ENCODE measurements around the gene NHLH2. TPM values are rescaled to one million over a fixed set of nuclear protein-coding genes. Genes with fewer than 3 reads are reported as not detected.

The NHLH2 gene
- total and polyA plus RNA-seq, 2 experiments from 2014 or later, result 0.02 TPM; not detected in 1

DNA sequence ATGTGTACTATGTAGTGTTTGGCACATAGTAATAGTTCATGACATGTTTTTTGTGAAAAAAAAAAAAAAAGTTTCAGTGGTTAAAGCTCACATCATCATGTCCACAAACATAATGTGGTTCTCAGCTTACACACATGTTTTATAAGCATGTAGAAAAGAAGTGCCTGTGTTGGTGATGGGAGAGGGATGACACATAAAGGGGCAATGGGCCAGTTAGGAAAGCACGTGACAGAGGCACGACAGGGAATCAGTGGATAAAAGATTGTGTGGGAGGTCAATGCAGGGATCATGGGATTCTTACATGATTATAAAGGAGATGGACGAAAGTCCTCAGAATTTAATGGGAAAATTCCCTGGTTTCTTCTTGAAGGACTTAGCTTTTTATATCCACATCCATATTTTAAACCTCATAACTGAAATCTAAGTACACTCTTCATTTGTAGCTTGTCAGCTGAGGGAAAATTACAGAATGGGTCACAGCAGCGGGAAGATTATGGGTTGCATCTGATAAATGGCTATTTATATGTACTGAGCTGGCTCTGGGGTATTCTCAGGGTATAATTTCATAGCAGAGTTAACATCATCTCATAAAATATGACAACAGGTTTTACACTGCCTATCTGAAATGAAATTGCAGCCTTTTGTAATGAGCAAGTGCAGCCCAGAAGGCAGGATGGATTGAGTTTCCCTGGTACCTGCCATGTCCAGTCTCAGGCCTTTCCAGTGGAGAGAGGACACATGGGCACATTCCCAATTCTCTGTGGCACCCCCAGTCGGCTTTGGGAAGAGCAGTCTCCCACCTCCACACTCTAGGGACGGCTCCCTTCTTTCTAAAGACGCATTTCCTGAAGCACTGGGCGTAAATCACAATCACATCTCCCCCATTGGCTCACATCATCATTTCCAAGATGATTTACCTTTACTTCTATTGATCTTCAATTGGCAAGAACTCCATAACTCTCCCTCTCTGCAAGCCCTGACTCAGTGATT, 42.3 kb upstream of the NHLH2 start:
- Histone ChIP-seq H3K4me1 (ENCODE audit: insufficient read depth) (no peaks in the 10 kb centered on the region), H3K36me3 (replicated peaks; ENCODE audit: insufficient read depth, low read depth) (no peaks in the 10 kb centered on the region), H3K4me2 (no peak overlapping the region), H3K9me3 (ENCODE audit: low read depth) (no peaks in the 10 kb centered on the region), H3K27me3 (no peaks in the 10 kb centered on the region), H3K79me2 (no peaks in the 10 kb centered on the region), H4K20me1 (ENCODE audit: insufficient read depth, poor library complexity, severe bottlenecking) (no peaks in the 10 kb centered on the region), H2AFZ (no peak overlapping the region), H3K9me2 (replicated peaks; ENCODE audit: insufficient read depth) (no peaks in the 10 kb centered on the region), H3K27ac (no peak overlapping the region), H3K4me3 (no peak overlapping the region)
- no peak for TF ChIP-seq EZH2phosphoT487 (IDR thresholded peaks at IDR 0.05; ENCODE audit: low read depth, severe bottlenecking, unreplicated experiment)
- 81% methylated on average over 8 of the region's 8 CpGs for WGBS (ENCODE audit: low lambda C conversion rate, missing lambda C conversion rate)
- no peak for DNase-seq (ENCODE audit: low spot score)

DNA sequence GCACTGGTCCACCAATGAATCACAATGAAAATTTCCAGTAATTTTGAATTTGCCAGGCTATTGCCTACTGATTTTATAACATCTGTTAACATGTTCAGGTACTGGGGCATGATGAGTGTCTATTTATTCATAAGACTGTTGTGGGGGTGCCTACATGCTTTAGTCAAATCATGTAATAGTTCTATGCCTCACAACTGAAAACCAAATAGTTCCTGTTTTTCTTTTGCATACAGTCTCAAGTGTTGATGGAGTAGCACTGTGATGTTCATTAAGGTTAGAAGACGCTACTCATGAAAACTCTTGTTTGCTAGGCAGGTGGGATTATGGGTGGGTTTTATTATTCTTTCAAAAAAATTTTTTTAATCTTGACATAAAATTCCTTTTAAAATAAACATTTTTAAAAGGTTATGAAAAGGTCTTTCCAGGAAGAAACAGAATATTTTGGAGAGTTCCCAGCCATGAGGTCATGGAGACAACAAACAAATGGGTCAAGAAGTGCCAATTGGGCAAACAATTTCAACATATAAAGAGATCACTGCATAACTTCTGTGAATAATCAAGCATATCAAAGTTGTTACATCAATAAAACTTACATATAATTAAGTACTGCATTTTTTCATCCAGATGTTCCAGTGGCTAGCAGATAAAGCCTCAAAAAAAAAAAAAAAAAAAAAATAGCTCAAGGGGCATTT, 40.2 kb upstream of the NHLH2 start:
- H2AFZ ChIP-seq, result no peak overlapping the region
- TF ChIP-seq, protein P1, sequence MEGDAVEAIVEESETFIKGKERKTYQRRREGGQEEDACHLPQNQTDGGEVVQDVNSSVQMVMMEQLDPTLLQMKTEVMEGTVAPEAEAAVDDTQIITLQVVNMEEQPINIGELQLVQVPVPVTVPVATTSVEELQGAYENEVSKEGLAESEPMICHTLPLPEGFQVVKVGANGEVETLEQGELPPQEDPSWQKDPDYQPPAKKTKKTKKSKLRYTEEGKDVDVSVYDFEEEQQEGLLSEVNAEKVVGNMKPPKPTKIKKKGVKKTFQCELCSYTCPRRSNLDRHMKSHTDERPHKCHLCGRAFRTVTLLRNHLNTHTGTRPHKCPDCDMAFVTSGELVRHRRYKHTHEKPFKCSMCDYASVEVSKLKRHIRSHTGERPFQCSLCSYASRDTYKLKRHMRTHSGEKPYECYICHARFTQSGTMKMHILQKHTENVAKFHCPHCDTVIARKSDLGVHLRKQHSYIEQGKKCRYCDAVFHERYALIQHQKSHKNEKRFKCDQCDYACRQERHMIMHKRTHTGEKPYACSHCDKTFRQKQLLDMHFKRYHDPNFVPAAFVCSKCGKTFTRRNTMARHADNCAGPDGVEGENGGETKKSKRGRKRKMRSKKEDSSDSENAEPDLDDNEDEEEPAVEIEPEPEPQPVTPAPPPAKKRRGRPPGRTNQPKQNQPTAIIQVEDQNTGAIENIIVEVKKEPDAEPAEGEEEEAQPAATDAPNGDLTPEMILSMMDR (IDR thresholded peaks at IDR 0.05; ENCODE audit: poor library complexity), result no peak
- TF ChIP-seq EZH2phosphoT487 (IDR thresholded peaks at IDR 0.05; ENCODE audit: low read depth, severe bottlenecking, unreplicated experiment) (no peak), EZH2 (IDR thresholded peaks at IDR 0.05; ENCODE audit: borderline replicate concordance) (no peak)
- no peak overlapping the region for H3K4me2 ChIP-seq
- H3K36me3 ChIP-seq (replicated peaks; ENCODE audit: insufficient read depth, low read depth), result no peaks in the 10 kb centered on the region
- WGBS (ENCODE audit: low lambda C conversion rate, missing lambda C conversion rate), result 100% methylated on average over 1 of the region's 1 CpG
- H3K9me3 ChIP-seq (ENCODE audit: low read depth), result no peaks in the 10 kb centered on the region
- no peak for DNase-seq (ENCODE audit: low spot score)
- no peaks in the 10 kb centered on the region for H3K79me2 ChIP-seq
- H3K27ac ChIP-seq, result no peak overlapping the region
- H3K4me1 ChIP-seq (ENCODE audit: insufficient read depth), result no peaks in the 10 kb centered on the region
- no peaks in the 10 kb centered on the region for H3K27me3 ChIP-seq
- H3K9me2 ChIP-seq (replicated peaks; ENCODE audit: insufficient read depth), result no peaks in the 10 kb centered on the region
- H3K4me3 ChIP-seq, result no peak overlapping the region
- H4K20me1 ChIP-seq (ENCODE audit: insufficient read depth, poor library complexity, severe bottlenecking), result no peaks in the 10 kb centered on the region

DNA sequence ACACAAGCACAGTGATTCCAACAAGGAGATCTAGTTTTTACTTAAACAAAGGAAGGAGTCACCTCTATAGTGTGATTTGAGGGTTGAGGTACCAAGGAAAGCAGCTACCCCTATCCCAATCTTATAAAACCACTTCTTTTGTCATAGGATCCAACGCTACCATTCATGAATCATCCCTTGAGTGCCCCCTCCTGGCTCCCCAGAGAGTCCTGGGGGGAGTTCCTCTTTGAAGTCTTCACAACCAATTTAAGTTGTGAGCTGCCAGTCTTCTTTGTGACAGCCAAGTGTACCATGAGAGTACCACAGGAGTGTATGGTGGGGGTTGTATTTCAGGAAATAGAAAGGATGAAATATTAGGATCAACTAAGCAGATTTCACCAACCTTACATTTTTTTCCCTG, 39.1 kb upstream of the NHLH2 start:
- Histone ChIP-seq H3K4me3 (no peak overlapping the region), H3K36me3 (replicated peaks; ENCODE audit: insufficient read depth, low read depth) (no peaks in the 10 kb centered on the region), H3K4me2 (no peak overlapping the region), H3K27ac (no peak overlapping the region), H3K4me1 (ENCODE audit: insufficient read depth) (no peaks in the 10 kb centered on the region), H2AFZ (no peak overlapping the region), H3K9me2 (replicated peaks; ENCODE audit: insufficient read depth) (no peaks in the 10 kb centered on the region), H3K9me3 (ENCODE audit: low read depth) (no peaks in the 10 kb centered on the region), H3K27me3 (no peaks in the 10 kb centered on the region), H3K79me2 (no peaks in the 10 kb centered on the region), H4K20me1 (ENCODE audit: insufficient read depth, poor library complexity, severe bottlenecking) (no peaks in the 10 kb centered on the region)
- no peak for DNase-seq (ENCODE audit: low spot score)
- WGBS (ENCODE audit: low lambda C conversion rate, missing lambda C conversion rate), result 91% methylated on average over 1 of the region's 1 CpG
- TF ChIP-seq EZH2 (IDR thresholded peaks at IDR 0.05; ENCODE audit: borderline replicate concordance), result no peak
- TF ChIP-seq, protein P1 (IDR thresholded peaks at IDR 0.05; ENCODE audit: poor library complexity), result no peak
- TF ChIP-seq EZH2phosphoT487 (IDR thresholded peaks at IDR 0.05; ENCODE audit: low read depth, severe bottlenecking, unreplicated experiment), result no peak

DNA sequence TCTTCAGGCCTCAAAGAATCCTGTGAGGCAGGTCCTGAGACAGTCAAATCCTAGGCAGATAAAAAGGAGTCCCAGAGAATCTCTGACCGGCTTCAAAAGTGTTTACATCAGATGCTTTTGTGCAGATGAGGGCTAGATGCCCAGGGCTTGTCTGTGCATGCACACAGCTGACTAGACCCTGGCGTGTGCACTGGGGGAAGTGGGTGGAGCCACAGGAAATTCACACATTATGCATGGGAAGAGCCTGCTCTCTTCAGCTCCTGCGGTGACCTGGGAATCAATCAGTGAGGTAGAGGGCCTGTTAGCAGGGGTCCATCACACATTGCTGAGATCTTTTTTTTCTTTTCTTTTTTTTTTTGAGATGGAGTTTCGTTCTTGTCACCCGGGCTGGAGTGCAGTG, 36.6 kb upstream of the NHLH2 start:
- no peak overlapping the region for H2AFZ ChIP-seq
- H3K9me2 ChIP-seq (replicated peaks; ENCODE audit: insufficient read depth), result no peaks in the 10 kb centered on the region
- no peak overlapping the region for H3K4me2 ChIP-seq
- 46% methylated on average over 4 of the region's 5 CpGs for WGBS (ENCODE audit: low lambda C conversion rate, missing lambda C conversion rate)
- no peaks in the 10 kb centered on the region for H3K36me3 ChIP-seq (replicated peaks; ENCODE audit: insufficient read depth, low read depth)
- no peaks in the 10 kb centered on the region for H3K9me3 ChIP-seq (ENCODE audit: low read depth)
- peaks cover 8% of the 10 kb centered on the region for H3K27me3 ChIP-seq
- H3K79me2 ChIP-seq, result no peaks in the 10 kb centered on the region
- TF ChIP-seq, protein P1 (IDR thresholded peaks at IDR 0.05; ENCODE audit: poor library complexity), result no peak
- TF ChIP-seq EZH2 (IDR thresholded peaks at IDR 0.05; ENCODE audit: borderline replicate concordance) (no peak), EZH2phosphoT487 (IDR thresholded peaks at IDR 0.05; ENCODE audit: low read depth, severe bottlenecking, unreplicated experiment) (no peak)
- H3K4me1 ChIP-seq (ENCODE audit: insufficient read depth), result no peaks in the 10 kb centered on the region
- H3K27ac ChIP-seq, result no peak overlapping the region
- DNase-seq (ENCODE audit: low spot score), result no peak
- H4K20me1 ChIP-seq (ENCODE audit: insufficient read depth, poor library complexity, severe bottlenecking), result no peaks in the 10 kb centered on the region
- H3K4me3 ChIP-seq, result no peak overlapping the region
